Prostate gland (tissue), 2 donors: ENCODE results near the gene KATNB1. TPM values are rescaled to one million over a fixed set of nuclear protein-coding genes. Genes with fewer than 3 reads are reported as not detected.

Source experiments
- DNase-seq: peaks from one replicate; pipeline ENCODE4 v3.0.0-alpha.2; 2019; ENCODE audit warnings: low spot score
- H3K27ac ChIP-seq, 2 donors: fragments of 200-600 bp; sonication (generic); 2 replicates each; pipeline ENCODE4 v1.5.1; 2017 to 2019
- H3K27me3 ChIP-seq: fragments of 200-600 bp; sonication (generic); replicated peaks from 2 replicates; pipeline ENCODE4 v1.5.1; 2019; ENCODE audit not compliant: insufficient read depth
- H3K36me3 ChIP-seq, 2 donors: fragments of 200-600 bp; sonication (generic); 1 replicate in 1 of 2; 2 replicates in 1 of 2; pipeline versions ENCODE4 v1.5.1 to v1.8.1; 2017 to 2019
- H3K4me1 ChIP-seq: fragments of 200-600 bp; sonication (generic); replicated peaks from 2 replicates; pipeline ENCODE4 v1.5.1; 2019
- H3K4me3 ChIP-seq, 2 donors: fragments of 200-600 bp; sonication (generic); 2 replicates each; pipeline ENCODE4 v1.5.1; 2017 to 2019
- H3K9me3 ChIP-seq: fragments of 200-600 bp; sonication (generic); 2 replicates; pipeline ENCODE4 v1.5.1; 2017
- CTCF ChIP-seq, 4 experiments: fragments of 200-600 bp in 2 of 4; fragments of 450-650 bp in 2 of 4; sonication (generic) in 2 of 4; IDR thresholded peaks; 1 replicate in 3 of 4; 2 replicates in 1 of 4; pipeline ENCODE4 v1.5.1; 2016 to 2019; ENCODE audit warnings: antibody characterized with exemption in 4 of 4, mild to moderate bottlenecking in 2 of 4, moderate library complexity in 2 of 4
- POLR2A ChIP-seq: fragments of 450-650 bp; IDR thresholded peaks from one replicate; pipeline ENCODE4 v1.6.1; 2016; ENCODE audit warnings: antibody characterized with exemption, mild to moderate bottlenecking
- POLR2AphosphoS5 ChIP-seq: sonication (generic); formaldehyde crosslinking; IDR thresholded peaks from one replicate; pipeline ENCODE4 v1.6.1; 2017; ENCODE audit warnings: antibody characterized with exemption
- WGBS: methylation state at CpG from one replicate; pipeline ENCODE4 v1.1.5; 2018; 5-methylcytosine and 5-hydroxymethylcytosine counted together
- intact Hi-C: fragments of 100-400 bp; cut with DNase I; formaldehyde crosslinking; loops from one replicate; pipeline ENCODE4 v1.14.2; 2022
- total RNA-seq, 2 donors: library from RNA; depleted of rRNA; stranded (reverse); fragments of >200 nt; gene quantifications; one replicate each; pipeline ENCODE4 v1.1.0, GENCODE V29; 2016

KATNB1 gene
- total RNA-seq, 2 donors from 2014 or later: 22.7 to 30.2 TPM

GRCh38 chr16:57693550-57693949, 42.0 kb upstream of the KATNB1 start:
- Histone ChIP-seq H3K27ac (no peak overlapping the region), H3K4me1 (no peaks in the 10 kb centered on the region), H3K27me3 (no peaks in the 10 kb centered on the region), H3K4me3 (no peak overlapping the region), H3K9me3 (no peaks in the 10 kb centered on the region), H3K36me3 (no peaks in the 10 kb centered on the region)
- 73% methylated on average over 4 of the region's 4 CpGs for WGBS
- no peak for DNase-seq
- no peak for TF ChIP-seq CTCF (IDR thresholded peaks at IDR 0.05)
- intact Hi-C loops: no loop called here

- WGBS: 59% methylated on average over 10 of the region's 10 CpGs
- TF ChIP-seq POLR2AphosphoS5: no peak
- H3K4me3 ChIP-seq: no peak overlapping the region
- intact Hi-C loops: no loop called here
- H3K27me3 ChIP-seq: no peaks in the 10 kb centered on the region
- H3K9me3 ChIP-seq: no peaks in the 10 kb centered on the region
- H3K27ac ChIP-seq: no peak overlapping the region
- no peaks in the 10 kb centered on the region for H3K36me3 ChIP-seq
- no peak for DNase-seq
- H3K4me1 ChIP-seq: no peaks in the 10 kb centered on the region
Measured at GRCh38 chr16:57694231-57694724, 41.3 kb upstream of the KATNB1 start.

- no peaks in the 10 kb centered on the region for H3K36me3 ChIP-seq
- TF ChIP-seq POLR2A (no peak), POLR2AphosphoS5 (no peak), CTCF (IDR thresholded peaks at IDR 0.05) (no peak)
- intact Hi-C loops: no loop called here
- H3K4me1 ChIP-seq: no peaks in the 10 kb centered on the region
- DNase-seq: no peak
- WGBS: 42% methylated on average over 8 of the region's 8 CpGs
- no peak within 1 kb of the TSS for H3K4me3 ChIP-seq
- no peak within 1 kb of the TSS for H3K27ac ChIP-seq
- H3K27me3 ChIP-seq: no peaks in the 10 kb centered on the region
- H3K9me3 ChIP-seq: no peaks in the 10 kb centered on the region
Measured at GRCh38 chr16:57694725-57695679, 40.6 kb upstream of the KATNB1 start, which contains the start of gene DRC7. DRC7 (plus strand) TSS chr16:57694806; CDS start chr16:57697950, 3,144 bp downstream.

- Histone ChIP-seq H3K36me3 (no peaks in the 10 kb centered on the region), H3K27me3 (no peaks in the 10 kb centered on the region), H3K4me1 (no peaks in the 10 kb centered on the region), H3K4me3 (no peak overlapping the region), H3K27ac (no peak overlapping the region), H3K9me3 (no peaks in the 10 kb centered on the region)
- intact Hi-C loops: no loop called here
- DNase-seq: no peak
- no peak for TF ChIP-seq POLR2A
- no peak for TF ChIP-seq POLR2AphosphoS5
- no peak for TF ChIP-seq CTCF (IDR thresholded peaks at IDR 0.05)
- WGBS: 83% methylated on average over 5 of the region's 5 CpGs
Measured at GRCh38 chr16:57695680-57696069, 39.9 kb upstream of the KATNB1 start.

- Histone ChIP-seq H3K36me3 (no peaks in the 10 kb centered on the region), H3K27me3 (no peaks in the 10 kb centered on the region), H3K27ac (no peak overlapping the region), H3K4me3 (no peak overlapping the region), H3K4me1 (no peaks in the 10 kb centered on the region), H3K9me3 (no peaks in the 10 kb centered on the region)
- TF ChIP-seq CTCF (IDR thresholded peaks at IDR 0.05): no peak
- TF ChIP-seq POLR2A: no peak
- TF ChIP-seq POLR2AphosphoS5: no peak
- no peak for DNase-seq
- intact Hi-C loops: no loop called here
- 97% methylated on average over 7 of the region's 7 CpGs for WGBS
Measured at GRCh38 chr16:57696240-57696639, 39.3 kb upstream of the KATNB1 start.
